T1000 (cell line): ENCODE results near the gene IL1RAPL1.
"Not testable (repeated sequence)": the region's sequence is repeated elsewhere in the genome, so short reads cannot be mapped to it uniquely, and the experiment has no call there.

Experiments
- DNase-seq: peaks from one replicate; lab custom pipeline; 2025; ENCODE audit warnings: mixed read lengths; lab: John Stamatoyannopoulos, UW

IL1RAPL1 gene

GRCh38 chrX:29122817-29123216 is 535.6 kb downstream of the IL1RAPL1 start:
- DNase-seq, result not testable (repeated sequence)

GRCh38 chrX:29130905-29131304 is 543.7 kb downstream of the IL1RAPL1 start:
- no peak for DNase-seq

GRCh38 chrX:29136904-29137303 is 549.7 kb downstream of the IL1RAPL1 start:
- no peak for DNase-seq

- no peak for DNase-seq
These were observed 550.8 kb downstream of the IL1RAPL1 start for GRCh38 chrX:29138003-29138402.

GRCh38 chrX:29143356-29143755 is 556.1 kb downstream of the IL1RAPL1 start:
- no peak for DNase-seq

- no peak for DNase-seq
These were observed 556.5 kb downstream of the IL1RAPL1 start for GRCh38 chrX:29143756-29144155.

- no peak for DNase-seq
These were observed 558.1 kb downstream of the IL1RAPL1 start for GRCh38 chrX:29145316-29145715.

- DNase-seq, result no peak
These were observed 561.3 kb downstream of the IL1RAPL1 start for GRCh38 chrX:29148511-29148910.

- no peak for DNase-seq
These were observed 568.0 kb downstream of the IL1RAPL1 start for GRCh38 chrX:29155286-29155685.

- DNase-seq, result no peak
These were observed 585.6 kb downstream of the IL1RAPL1 start for GRCh38 chrX:29172880-29173279.

- DNase-seq, result no peak
These were observed 600.0 kb downstream of the IL1RAPL1 start for GRCh38 chrX:29187264-29187663.

GRCh38 chrX:29196501-29196900 is 609.3 kb downstream of the IL1RAPL1 start:
- DNase-seq, result no peak

GRCh38 chrX:29215251-29215650 is 628.0 kb downstream of the IL1RAPL1 start:
- DNase-seq, result no peak

GRCh38 chrX:29225670-29226069 is 638.4 kb downstream of the IL1RAPL1 start:
- DNase-seq, result no peak

GRCh38 chrX:29229802-29230201 is 642.6 kb downstream of the IL1RAPL1 start:
- no peak for DNase-seq

GRCh38 chrX:29231800-29232199 is 644.6 kb downstream of the IL1RAPL1 start:
- DNase-seq, result no peak

GRCh38 chrX:29233592-29234183 is 646.4 kb downstream of the IL1RAPL1 start:
- no peak for DNase-seq

- no peak for DNase-seq
These were observed 650.7 kb downstream of the IL1RAPL1 start for GRCh38 chrX:29237972-29238371.

- no peak for DNase-seq
These were observed 654.6 kb downstream of the IL1RAPL1 start for GRCh38 chrX:29241809-29242208.

GRCh38 chrX:29242856-29243255 is 655.6 kb downstream of the IL1RAPL1 start:
- no peak for DNase-seq

GRCh38 chrX:29243942-29244341 is 656.7 kb downstream of the IL1RAPL1 start:
- no peak for DNase-seq

- DNase-seq, result no peak
These were observed 667.3 kb downstream of the IL1RAPL1 start for GRCh38 chrX:29254515-29254914.

- DNase-seq, result no peak
These were observed 670.3 kb downstream of the IL1RAPL1 start for GRCh38 chrX:29257521-29257920.

GRCh38 chrX:29269390-29269789 is 682.1 kb downstream of the IL1RAPL1 start:
- no peak for DNase-seq
